Raji (cell line): ENCODE data around the gene SPDL1.

Source experiments
- POLR2A ChIP-seq: IDR thresholded peaks from 2 replicates; pipeline ENCODE4 v1.6.1; 2011; ENCODE audit warnings: low read depth, low read length, control low read depth; ENCODE audit not compliant: insufficient read depth

The SPDL1 gene

DNA sequence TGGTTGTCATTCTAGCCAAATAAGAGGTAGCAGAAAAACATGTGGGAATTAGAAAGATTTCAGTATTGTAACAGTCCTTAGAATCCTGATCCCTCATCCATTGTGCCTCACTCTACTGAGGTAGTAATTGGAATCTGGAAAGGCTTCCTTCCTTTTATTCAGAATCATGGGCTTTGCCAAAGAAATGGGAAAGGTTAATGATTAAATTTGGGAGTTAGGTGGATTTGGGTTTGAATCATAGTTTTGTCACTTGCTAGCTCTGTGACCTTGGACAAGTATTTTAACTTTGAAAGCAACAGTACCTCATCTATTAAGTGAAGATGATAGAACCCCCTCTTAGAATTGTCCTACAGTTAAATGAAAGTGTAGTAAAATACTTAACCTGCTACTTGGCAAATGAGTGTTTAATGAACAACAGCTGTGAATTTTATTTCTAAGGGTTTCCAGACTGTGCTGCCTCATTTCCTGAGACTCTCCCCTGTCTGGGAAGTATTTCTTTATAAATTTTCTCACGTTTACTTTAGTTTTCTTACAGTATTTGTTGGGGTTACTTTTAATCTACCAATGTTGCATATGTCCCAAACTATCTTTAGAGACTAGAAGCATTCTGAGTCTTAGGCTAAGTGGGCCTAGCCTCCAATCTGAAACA lies 11.7 kb downstream of the SPDL1 start:
- no peak for TF ChIP-seq POLR2A

DNA sequence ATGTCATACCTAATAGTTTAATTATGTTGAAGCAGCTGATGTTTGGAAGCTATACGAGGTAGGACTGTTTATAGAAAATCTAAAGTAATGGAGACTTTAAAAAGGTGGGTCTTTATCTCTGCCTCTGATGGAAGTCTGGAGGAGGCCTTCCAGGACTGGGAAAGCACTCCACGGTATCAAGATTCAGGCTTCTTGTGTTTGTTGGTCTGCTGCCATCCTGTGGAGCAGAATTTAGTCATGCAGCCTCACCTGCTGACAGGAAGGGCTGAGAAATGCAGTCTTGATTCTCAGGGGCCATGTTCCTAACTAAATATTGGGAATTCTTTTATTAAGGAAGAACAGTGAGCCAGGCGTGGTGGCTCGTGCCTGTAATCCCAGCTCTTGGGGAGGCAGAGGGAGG lies 15.9 kb downstream of the SPDL1 start:
- no peak for TF ChIP-seq POLR2A

DNA sequence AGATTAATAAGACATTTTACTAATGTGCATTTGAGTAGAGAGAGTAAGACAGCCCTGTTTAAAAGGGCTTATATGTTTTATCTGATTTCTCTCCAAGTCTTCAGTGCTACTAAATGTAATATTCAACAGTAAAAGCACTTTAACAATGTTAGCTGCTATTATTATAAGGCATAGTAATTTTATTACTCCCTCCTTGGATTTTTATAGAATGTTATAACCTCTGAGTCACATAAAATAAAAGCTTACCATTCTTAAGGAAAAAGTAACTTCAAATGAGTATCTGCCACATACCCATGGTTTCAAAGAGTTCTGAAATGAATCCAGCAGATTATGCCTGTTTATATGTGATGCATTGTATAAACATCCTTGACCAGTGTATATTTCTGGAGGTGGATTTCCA lies 19.0 kb downstream of the SPDL1 start:
- no peak for TF ChIP-seq POLR2A

DNA sequence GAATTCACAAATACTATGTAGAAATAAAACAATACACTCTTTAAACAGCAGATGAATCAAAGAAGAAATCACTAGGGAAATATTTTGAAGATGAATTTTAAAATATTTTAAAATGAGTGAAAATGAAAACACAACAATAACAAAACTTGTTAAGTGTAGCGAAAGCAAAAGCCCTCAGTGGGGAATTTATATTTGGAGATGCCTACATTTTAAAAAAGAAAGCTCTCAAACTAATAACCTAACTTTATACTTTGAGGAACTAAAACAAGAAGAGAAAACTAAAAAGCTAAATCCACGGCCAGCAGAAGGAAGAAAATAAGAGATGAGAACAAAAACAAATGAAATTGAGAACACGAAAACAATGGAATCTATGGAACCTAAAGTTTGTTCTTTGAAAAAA lies 22.7 kb downstream of the SPDL1 start:
- TF ChIP-seq POLR2A: no peak

DNA sequence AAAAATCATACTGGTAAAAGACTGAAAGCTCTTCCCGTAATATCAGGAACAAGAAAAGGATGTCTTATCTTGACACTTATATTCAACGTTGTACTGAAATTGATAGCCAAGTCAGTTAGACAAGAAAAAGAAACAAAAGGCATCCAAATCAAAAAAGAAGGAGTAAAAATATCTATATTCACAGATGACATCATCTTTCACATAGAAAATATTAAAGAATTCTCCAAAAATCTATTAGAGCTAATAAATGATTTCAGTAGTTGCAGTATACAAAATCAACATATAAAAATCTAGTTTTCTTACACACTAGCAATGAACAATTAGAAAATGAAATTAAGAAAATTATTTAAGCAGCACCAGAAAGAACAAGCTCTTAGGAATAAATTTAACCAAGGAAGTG lies 24.3 kb downstream of the SPDL1 start:
- no peak for TF ChIP-seq POLR2A

- no peak for TF ChIP-seq POLR2A
Observed at GRCh38 chr5:169609716-169610115, 26.1 kb downstream of the SPDL1 start.

DNA sequence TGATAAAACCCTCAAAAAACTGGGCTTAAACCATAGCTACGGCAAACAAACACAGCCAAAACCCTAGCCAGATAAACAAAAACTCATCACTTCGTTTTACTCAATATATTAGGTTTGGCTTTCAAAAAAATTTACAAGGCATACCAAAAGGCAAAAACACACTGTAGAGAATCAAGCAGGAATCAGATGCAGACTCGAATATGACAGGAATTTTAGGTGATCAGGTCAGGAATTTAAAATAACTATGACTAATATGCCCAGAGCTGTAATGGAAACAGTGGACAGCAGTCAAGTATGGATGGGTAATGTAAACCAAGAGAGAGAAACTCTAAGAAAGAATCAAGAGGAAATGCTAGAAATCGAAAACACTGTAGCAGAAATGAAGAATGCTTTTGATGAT lies 27.0 kb downstream of the SPDL1 start:
- TF ChIP-seq POLR2A: no peak

GRCh38 chr5:169615561-169615960 lies 32.0 kb downstream of the SPDL1 start:
- no peak for TF ChIP-seq POLR2A

GRCh38 chr5:169626779-169627178 lies 43.2 kb downstream of the SPDL1 start:
- TF ChIP-seq POLR2A: no peak

- TF ChIP-seq POLR2A: no peak
Observed at GRCh38 chr5:169627551-169627950, 44.0 kb downstream of the SPDL1 start.

GRCh38 chr5:169628892-169629291 lies 45.3 kb downstream of the SPDL1 start:
- TF ChIP-seq POLR2A: no peak

DNA sequence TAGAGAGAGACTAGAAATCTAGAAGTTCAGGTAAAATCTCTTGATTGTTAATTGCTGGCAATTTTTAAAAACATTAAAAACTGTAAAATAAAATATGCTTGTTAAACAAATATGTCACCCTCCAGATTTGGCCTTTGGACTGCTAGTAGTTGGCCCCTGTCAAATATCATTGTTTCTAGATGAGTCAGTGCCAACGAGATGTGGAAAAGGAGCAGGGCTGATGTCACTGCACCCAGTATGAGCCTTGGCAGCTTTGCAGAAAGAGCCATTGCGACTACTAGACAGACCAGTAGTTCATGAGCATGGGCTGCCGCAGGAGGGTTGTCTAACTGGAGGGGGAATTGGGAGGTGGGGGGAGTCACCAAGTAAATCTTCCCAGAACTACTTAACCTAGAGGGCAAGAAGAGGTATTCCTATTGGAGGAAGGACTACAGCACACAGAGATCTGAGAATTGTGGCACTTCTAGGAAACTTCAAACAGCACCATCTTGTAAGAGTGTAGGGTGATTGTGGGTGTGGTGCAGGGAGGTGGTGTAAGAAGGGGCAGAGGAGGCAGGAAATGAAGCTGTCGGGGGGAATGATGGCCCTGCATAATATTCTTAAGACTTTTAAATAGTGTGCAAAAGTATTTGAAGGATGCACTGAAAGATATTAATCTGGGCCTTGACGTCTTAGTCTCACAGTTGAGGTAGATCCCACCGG lies 46.4 kb downstream of the SPDL1 start:
- TF ChIP-seq POLR2A: no peak

- no peak for TF ChIP-seq POLR2A
Observed at GRCh38 chr5:169631360-169631759, 47.8 kb downstream of the SPDL1 start.

GRCh38 chr5:169632946-169633345 lies 49.4 kb downstream of the SPDL1 start:
- no peak for TF ChIP-seq POLR2A

- TF ChIP-seq POLR2A: no peak
Observed at GRCh38 chr5:169634606-169635005, 51.0 kb downstream of the SPDL1 start.

DNA sequence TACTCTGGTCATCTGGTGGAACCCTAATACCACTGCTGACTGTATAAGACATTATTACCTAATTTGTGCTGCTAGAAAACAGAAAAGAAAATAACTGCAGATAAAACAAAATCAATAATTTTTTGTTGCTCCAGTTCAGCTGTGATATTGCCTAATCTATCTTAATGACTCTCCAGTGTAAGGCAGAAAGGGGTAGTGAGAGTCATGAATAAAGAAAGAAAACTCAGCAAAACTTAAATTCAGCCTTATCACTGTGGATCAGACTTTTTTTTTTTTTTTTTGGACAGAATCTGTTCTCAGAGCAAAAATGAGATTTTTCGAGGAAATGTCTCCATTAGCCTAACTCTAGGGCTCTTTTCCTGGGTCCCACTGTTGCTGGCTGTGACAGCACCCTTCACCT lies 52.4 kb downstream of the SPDL1 start:
- no peak for TF ChIP-seq POLR2A
